Liver (tissue), 9 donors: ENCODE results near the gene CCDC60. TPM values are rescaled to one million over a fixed set of nuclear protein-coding genes. Genes with fewer than 3 reads are reported as not detected.

ENCODE experiments used
- DNase-seq: peaks from one replicate; pipeline ENCODE4 v3.0.0-alpha.2; 2017; ENCODE audit warnings: low spot score
- H3K27ac ChIP-seq, 2 donors: one replicate each; pipeline ENCODE4 v1.7.0; 2013; ENCODE audit warnings: inconsistent platforms in 2 of 2, low read length in 2 of 2, control low read depth in 1 of 2, low read depth in 1 of 2, mild to moderate bottlenecking in 1 of 2
- H3K27me3 ChIP-seq, 4 donors: one replicate each; pipeline versions ENCODE4 v1.6.1 to v1.7.0; 2013; ENCODE audit warnings: low read length in 3 of 4, inconsistent platforms in 1 of 4, mild to moderate bottlenecking in 1 of 4, moderate library complexity in 1 of 4; ENCODE audit not compliant: control insufficient read depth in 4 of 4, insufficient read depth in 4 of 4
- H3K36me3 ChIP-seq, 4 donors: one replicate each; pipeline versions ENCODE4 v1.6.1 to v1.7.0; 2013; ENCODE audit warnings: low read length in 3 of 4, mild to moderate bottlenecking in 3 of 4, low read depth in 1 of 4, moderate library complexity in 1 of 4; ENCODE audit not compliant: control insufficient read depth in 4 of 4, insufficient read depth in 3 of 4
- H3K4me1 ChIP-seq, 4 donors: one replicate each; pipeline versions ENCODE4 v1.6.1 to v1.7.0; 2013; ENCODE audit warnings: low read length in 3 of 4, mild to moderate bottlenecking in 3 of 4, moderate library complexity in 1 of 4; ENCODE audit not compliant: control insufficient read depth in 4 of 4, insufficient read depth in 4 of 4
- H3K4me3 ChIP-seq, 3 donors: one replicate each; pipeline versions ENCODE4 v1.6.1 to v1.7.0; 2013; ENCODE audit warnings: low read length in 3 of 3, control low read depth in 1 of 3, low read depth in 1 of 3, mild to moderate bottlenecking in 1 of 3
- H3K9ac ChIP-seq, 2 donors: one replicate each; pipeline ENCODE4 v1.7.0; 2013; ENCODE audit warnings: low read length in 2 of 2, mild to moderate bottlenecking in 2 of 2, moderate library complexity in 2 of 2, control low read depth in 1 of 2, low read depth in 1 of 2
- H3K9me3 ChIP-seq, 4 donors: one replicate each; pipeline versions ENCODE4 v1.6.1 to v1.7.0; 2013; ENCODE audit warnings: low read length in 3 of 4; ENCODE audit not compliant: control insufficient read depth in 4 of 4
- CTCF ChIP-seq: fragments of 150-350 bp; IDR thresholded peaks from 2 replicates; pipeline ENCODE4 v1.5.1; 2017; ENCODE audit warnings: improper control_type of control experiment, low read depth, low read length; ENCODE audit not compliant: missing input control
- EGR1 ChIP-seq, 2 donors: IDR thresholded peaks; 2 replicates each; pipeline ENCODE4 v1.6.1; 2016 to 2018; ENCODE audit warnings: antibody characterized with exemption in 2 of 2, low read depth in 2 of 2
- FOXA1 ChIP-seq: IDR thresholded peaks from 2 replicates; pipeline ENCODE4 v1.6.1; 2016; ENCODE audit warnings: antibody characterized with exemption
- FOXA2 ChIP-seq: IDR thresholded peaks from 2 replicates; pipeline ENCODE4 v1.6.1; 2016; ENCODE audit warnings: antibody characterized with exemption
- GABPA ChIP-seq, 2 donors: IDR thresholded peaks in 1 of 2; conservative IDR thresholded peaks in 1 of 2; 2 replicates each; pipeline ENCODE4 v1.6.1; 2016; ENCODE audit warnings: antibody characterized with exemption in 2 of 2, mild to moderate bottlenecking in 1 of 2, moderate library complexity in 1 of 2
- HNF4A ChIP-seq, 2 donors: conservative IDR thresholded peaks; 2 replicates each; pipeline ENCODE4 v1.6.1; 2016; ENCODE audit warnings: antibody characterized with exemption in 2 of 2, mild to moderate bottlenecking in 2 of 2
- HNF4G ChIP-seq: IDR thresholded peaks from 2 replicates; pipeline ENCODE4 v1.6.1; 2016; ENCODE audit warnings: antibody characterized with exemption
- JUND ChIP-seq, 2 donors: IDR thresholded peaks; 2 replicates each; pipeline ENCODE4 v1.6.1; 2016; ENCODE audit warnings: antibody characterized with exemption in 2 of 2
- RXRA ChIP-seq, 2 donors: IDR thresholded peaks; 2 replicates each; pipeline ENCODE4 v1.6.1; 2017 to 2018; ENCODE audit warnings: antibody characterized with exemption in 2 of 2, mild to moderate bottlenecking in 1 of 2
- SP1 ChIP-seq: IDR thresholded peaks from 2 replicates; pipeline ENCODE4 v1.6.1; 2018; ENCODE audit warnings: antibody characterized with exemption, mild to moderate bottlenecking
- TAF1 ChIP-seq: conservative IDR thresholded peaks from 2 replicates; pipeline ENCODE4 v1.6.1; 2016; ENCODE audit warnings: antibody characterized with exemption, mild to moderate bottlenecking
- ZBTB33 ChIP-seq: IDR thresholded peaks from 2 replicates; pipeline ENCODE4 v1.6.1; 2016; ENCODE audit warnings: antibody characterized with exemption
- WGBS: extraction: QIAGEN DNeasy Blood & Tissue Kit; methylation state at CpG from one replicate; pipeline ENCODE4 v1.1.7; 2013; 5-methylcytosine and 5-hydroxymethylcytosine counted together
- polyA plus RNA-seq, 2 donors: library from polyadenylated mRNA; stranded (reverse) in 1 of 2; unstranded in 1 of 2; fragments of 200-250 nt in 1 of 2; fragments of >200 nt in 1 of 2; fragmentation: Nextera tagmentation in 1 of 2; extraction: Ambion mirVana in 1 of 2; gene quantifications; one replicate each; pipeline versions ENCODE4 v1.2.1 to v1.2.3, GENCODE V29; 2013 to 2015
- total RNA-seq, 2 donors: library from RNA; depleted of rRNA; stranded (reverse); fragments of >200 nt; gene quantifications; one replicate each; pipeline ENCODE4 v1.2.3, GENCODE V29; 2014
- TF ChIP-seq, protein P1 (sequence below): IDR thresholded peaks from 2 replicates; pipeline ENCODE4 v1.6.1; 2016; ENCODE audit warnings: antibody characterized with exemption
- TF ChIP-seq, protein P2 (sequence below): IDR thresholded peaks from 2 replicates; pipeline ENCODE4 v1.6.1; 2016; ENCODE audit warnings: antibody characterized with exemption, mild to moderate bottlenecking
- donor health status: healthy.
- donor health status: healthy.
- donor health status: healthy.
- donor health status: healthy.
- donor health status: healthy.

The CCDC60 gene
- total and polyA plus RNA-seq, 4 donors, result not detected

DNA sequence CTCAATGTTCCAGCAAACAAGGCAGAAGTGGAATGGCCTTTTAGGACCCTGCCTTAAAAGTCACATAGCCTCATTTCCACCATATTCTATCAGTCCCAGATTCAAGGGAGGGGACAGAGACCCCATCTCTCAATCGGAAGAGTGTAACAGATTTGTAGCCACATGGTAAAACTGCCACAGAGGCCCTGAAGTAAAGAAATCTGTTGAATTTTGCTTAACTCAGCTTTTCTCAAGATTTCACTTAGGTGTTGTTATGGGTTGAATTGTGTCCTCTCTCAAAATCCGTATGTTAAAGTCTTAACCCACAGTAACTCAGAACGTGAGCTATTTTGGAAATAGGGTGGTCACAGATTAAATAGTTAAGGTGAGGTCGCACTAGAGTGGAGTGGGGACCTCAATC, 22.7 kb upstream of the CCDC60 start:
- Histone ChIP-seq H3K27ac (no peak overlapping the region), H3K4me1 (no peaks in the 10 kb centered on the region), H3K27me3 (no peaks in the 10 kb centered on the region), H3K4me3 (no peak overlapping the region), H3K9me3 (no peaks in the 10 kb centered on the region), H3K9ac (no peak overlapping the region), H3K36me3 (no peaks in the 10 kb centered on the region)
- WGBS, result 53% methylated on average over 4 of the region's 4 CpGs
- no peak for DNase-seq
- TF ChIP-seq RXRA (IDR thresholded peaks at IDR 0.05), result no peak
- no peak for TF ChIP-seq TAF1
- TF ChIP-seq JUND (IDR thresholded peaks at IDR 0.05), result no peak
- no peak for TF ChIP-seq FOXA1
- TF ChIP-seq EGR1 (IDR thresholded peaks at IDR 0.05; ENCODE audit: low read depth in 2 of 2), result no peak

DNA sequence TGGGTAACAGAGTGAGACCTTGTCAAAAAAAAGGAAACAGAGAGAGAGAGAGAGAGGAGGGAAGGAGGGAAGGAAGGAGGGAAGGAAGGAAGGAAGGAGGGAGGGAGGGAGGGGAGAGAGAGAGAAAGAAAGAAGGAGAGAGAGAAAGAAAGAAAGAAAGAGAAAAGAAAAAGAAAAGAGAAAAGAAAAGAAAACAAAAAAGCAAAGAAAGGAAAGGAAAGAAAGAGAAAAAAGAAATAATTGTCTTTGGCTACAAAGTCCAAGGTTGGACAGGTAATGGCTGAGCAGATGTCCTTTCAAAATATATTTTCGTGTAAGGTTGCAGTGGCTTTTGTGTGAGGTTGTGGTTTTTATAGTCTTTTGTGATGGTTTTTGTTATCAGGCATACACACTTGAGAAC, 21.6 kb upstream of the CCDC60 start:
- Histone ChIP-seq H3K4me3 (no peak overlapping the region), H3K9ac (no peak overlapping the region), H3K36me3 (no peaks in the 10 kb centered on the region), H3K9me3 (no peaks in the 10 kb centered on the region), H3K4me1 (no peaks in the 10 kb centered on the region), H3K27ac (no peak overlapping the region), H3K27me3 (no peaks in the 10 kb centered on the region)
- TF ChIP-seq JUND (IDR thresholded peaks at IDR 0.05) (no peak), CTCF (no peak), ZBTB33 (no peak), SP1 (no peak), EGR1 (IDR thresholded peaks at IDR 0.05; ENCODE audit: low read depth in 2 of 2) (no peak), HNF4G (no peak), HNF4A (conservative IDR thresholded peaks at IDR 0.05) (no peak), RXRA (IDR thresholded peaks at IDR 0.05) (no peak), GABPA (IDR thresholded peaks at IDR 0.05 in 1 of 2, conservative IDR thresholded peaks at IDR 0.05 in 1 of 2) (no peak), FOXA2 (no peak)
- TF ChIP-seq, protein P1, sequence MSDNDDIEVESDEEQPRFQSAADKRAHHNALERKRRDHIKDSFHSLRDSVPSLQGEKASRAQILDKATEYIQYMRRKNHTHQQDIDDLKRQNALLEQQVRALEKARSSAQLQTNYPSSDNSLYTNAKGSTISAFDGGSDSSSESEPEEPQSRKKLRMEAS, result no peak
- TF ChIP-seq, protein P2, sequence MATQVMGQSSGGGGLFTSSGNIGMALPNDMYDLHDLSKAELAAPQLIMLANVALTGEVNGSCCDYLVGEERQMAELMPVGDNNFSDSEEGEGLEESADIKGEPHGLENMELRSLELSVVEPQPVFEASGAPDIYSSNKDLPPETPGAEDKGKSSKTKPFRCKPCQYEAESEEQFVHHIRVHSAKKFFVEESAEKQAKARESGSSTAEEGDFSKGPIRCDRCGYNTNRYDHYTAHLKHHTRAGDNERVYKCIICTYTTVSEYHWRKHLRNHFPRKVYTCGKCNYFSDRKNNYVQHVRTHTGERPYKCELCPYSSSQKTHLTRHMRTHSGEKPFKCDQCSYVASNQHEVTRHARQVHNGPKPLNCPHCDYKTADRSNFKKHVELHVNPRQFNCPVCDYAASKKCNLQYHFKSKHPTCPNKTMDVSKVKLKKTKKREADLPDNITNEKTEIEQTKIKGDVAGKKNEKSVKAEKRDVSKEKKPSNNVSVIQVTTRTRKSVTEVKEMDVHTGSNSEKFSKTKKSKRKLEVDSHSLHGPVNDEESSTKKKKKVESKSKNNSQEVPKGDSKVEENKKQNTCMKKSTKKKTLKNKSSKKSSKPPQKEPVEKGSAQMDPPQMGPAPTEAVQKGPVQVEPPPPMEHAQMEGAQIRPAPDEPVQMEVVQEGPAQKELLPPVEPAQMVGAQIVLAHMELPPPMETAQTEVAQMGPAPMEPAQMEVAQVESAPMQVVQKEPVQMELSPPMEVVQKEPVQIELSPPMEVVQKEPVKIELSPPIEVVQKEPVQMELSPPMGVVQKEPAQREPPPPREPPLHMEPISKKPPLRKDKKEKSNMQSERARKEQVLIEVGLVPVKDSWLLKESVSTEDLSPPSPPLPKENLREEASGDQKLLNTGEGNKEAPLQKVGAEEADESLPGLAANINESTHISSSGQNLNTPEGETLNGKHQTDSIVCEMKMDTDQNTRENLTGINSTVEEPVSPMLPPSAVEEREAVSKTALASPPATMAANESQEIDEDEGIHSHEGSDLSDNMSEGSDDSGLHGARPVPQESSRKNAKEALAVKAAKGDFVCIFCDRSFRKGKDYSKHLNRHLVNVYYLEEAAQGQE, result no peak
- WGBS, result 54% methylated on average over 1 of the region's 1 CpG
- no peak for DNase-seq
